Stimulated activated CD4-positive, alpha-beta T cell treated with anti-CD3 and anti-CD28 coated beads, Interleukin-2, amount 100 ng/mL, for 24 hours (primary cell): Measurements from ENCODE around the gene SAMD11.

Source experiments
- DNase-seq, 2 donors: peaks; one replicate each; pipeline ENCODE4 v3.0.0-alpha.2; 2020

The SAMD11 gene

GRCh38 chr1:905811-906599 is 17.7 kb upstream of the SAMD11 start:
- DNase-seq, result peak in 1 of 2 donors; percentile 16

DNA sequence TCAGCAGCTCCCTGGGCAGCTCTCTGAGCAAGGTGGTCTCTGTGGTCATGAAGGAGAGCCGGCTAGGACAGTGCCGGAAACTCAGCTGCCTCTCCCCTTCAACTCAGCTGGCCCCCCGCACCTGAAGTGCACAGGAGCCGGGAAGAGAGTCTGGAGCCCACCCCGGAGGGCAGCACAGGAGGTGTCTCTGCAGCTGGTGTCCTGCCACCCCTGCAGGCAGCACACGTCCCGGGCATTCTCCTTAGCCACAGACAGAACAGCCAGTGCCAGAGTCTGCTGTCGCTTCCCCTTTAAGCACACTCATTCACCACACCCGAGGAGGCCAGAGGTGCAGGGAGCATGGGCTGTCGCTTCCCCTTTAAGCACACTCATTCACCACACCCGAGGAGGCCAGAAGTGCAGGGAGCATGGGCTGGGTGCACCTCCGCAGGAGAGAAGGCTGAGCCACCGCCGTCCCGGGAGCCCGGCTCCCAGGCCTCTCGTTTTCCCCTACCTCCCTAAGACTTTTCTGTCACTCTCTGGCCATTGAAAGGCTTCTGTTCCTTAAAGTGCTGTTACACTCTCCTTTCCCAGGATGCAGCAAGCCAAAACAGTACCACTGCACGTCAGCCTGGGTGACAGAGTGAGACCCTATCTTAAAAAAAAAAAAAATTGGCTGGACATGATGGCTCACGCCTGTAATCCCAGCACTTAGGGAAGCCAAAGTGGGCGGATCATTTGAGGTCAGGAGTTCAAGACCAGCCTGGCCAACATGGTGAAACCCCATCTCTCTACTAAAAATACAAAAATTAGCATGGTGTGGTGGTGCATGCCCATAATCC is 16.9 kb upstream of the SAMD11 start:
- peak in 1 of 2 donors; percentile 20 for DNase-seq

GRCh38 chr1:907611-908451 is 15.9 kb upstream of the SAMD11 start:
- DNase-seq, result peak; percentile 0 to 16

- no peak for DNase-seq
Measured at GRCh38 chr1:908661-909060, 15.1 kb upstream of the SAMD11 start.

DNA sequence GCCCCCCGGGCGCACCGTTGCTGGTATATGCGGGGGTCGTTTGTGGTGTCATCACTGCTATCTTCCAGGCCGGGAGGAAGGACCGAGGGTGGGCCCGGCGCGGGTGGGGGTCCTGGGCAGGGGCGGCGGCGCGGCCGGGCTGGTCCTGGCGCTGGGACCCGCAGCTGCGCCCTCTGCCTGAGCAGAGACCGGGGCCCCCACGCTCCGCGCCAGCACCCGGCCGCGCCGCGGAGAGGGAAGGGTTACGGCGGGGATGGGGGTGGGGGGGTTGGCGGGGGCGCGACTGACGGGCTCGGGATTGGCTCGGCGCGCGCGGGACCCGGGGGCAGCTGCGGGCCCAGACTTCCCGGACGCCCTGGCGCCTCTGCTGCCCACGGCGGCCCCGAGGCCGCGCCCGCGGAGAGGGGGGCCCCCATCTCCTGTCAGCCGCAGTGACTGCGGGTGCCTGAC is 13.8 kb upstream of the SAMD11 start:
- peak in 1 of 2 donors; percentile 0 for DNase-seq

DNA sequence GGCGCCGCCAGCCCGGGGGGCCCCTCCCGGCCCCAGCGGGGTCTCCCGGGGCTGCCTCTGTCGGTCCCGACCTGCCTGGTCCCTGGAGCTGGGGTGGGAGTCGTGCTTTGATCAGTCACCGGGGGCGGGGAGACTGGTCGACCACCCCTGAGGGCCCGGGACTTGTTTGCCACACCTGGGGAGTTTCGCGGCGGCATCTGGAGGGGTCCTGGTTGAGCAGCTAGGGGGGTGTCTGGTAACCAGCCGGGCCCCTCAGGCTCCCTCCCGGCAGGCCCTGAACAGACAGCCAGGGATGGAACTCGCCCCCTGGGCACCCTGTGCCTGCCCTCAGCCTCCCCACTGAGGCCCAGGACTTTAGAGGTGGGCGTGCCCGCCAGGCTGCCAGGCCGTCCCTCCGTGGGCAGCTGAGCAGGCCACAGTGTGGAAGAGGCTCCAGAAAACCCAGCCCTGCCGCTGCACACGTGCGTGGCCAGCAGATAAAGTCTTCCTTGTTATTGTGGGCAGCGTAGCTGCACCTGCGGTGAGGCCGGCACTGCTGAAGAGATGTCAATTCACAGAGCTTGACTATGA is 13.3 kb upstream of the SAMD11 start:
- DNase-seq, result peak in 1 of 2 donors; percentile 0

DNA sequence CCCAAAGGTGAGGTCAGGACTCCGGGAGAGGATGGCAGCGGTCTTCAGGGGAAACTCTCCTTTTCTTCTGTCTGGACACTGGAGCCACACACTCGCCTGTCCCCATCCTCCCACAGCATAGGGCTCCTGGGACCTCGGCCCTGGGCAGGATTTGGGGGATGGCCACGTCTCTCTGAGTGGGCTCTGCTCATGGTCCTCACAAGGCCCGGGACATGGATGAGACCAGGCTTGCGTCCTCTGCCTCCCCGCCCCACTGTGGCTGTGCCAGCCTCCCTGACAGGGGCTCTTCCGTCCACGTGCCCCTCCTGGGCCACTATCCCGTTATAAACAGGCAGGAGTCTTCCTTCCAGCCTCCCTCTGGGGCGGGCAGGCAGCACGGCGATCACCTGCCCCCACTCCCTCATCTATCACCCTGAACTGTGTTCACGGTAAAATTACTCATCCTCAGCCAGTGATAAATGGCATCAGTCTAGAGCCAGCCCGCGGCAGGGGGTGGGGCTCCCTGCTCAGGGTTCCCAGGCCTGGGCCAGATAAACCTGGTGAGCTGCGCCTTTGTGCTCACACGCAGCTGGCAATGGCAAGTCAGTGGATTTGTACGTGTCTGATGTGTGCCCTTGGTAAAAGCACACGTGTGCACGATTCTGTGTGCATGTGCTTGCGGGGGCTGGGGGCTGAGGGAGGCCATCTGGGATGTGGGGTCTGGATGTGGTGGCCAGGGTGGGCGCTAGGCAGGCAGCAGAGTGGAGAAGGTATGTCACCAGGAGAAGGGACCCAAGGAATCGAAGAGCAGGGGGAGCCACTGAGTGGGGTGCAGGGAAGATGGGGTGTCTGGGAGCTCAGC is 12.6 kb upstream of the SAMD11 start:
- peak in 1 of 2 donors; percentile 16 for DNase-seq

DNA sequence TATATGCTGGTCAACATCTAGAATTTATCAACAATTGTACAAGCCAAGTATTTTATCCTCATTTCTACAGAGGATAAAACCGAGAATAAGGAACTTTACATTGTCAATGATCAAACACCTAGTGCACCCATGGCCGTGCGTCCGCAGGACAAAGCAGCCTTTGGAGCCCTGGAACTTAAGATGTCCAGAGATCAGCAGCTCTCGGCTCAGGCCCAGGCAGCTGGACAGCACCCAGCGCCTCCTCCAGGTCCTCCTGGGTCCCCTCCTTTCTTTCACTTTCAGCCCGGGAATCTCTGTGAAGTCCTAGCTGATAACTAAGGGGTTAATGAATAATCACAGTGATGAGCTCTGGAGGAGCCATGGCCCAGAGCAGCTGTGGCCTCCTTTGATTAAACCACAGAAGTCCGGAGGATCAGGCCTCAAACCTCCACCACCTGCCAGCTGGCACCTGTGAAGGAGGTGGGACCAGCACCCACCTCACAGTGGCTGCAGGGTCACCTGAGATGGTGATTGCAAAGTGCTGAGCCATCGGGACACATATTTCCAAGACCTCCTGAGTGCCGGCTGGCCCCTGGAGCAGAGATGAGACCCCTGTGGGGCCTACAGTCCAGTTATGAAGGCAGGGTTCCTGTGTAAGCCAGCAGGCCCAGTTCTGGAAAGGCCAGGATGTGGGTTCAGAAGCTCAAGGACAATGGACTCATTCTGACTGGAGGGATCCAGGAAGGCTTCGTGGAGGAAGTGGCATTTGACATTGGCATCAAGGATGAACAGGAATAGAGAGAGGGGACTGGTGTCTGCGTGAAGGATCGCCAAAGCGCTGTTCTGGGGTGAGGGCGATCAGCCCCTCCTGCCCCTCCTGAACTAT is 11.6 kb upstream of the SAMD11 start:
- DNase-seq, result no peak

DNA sequence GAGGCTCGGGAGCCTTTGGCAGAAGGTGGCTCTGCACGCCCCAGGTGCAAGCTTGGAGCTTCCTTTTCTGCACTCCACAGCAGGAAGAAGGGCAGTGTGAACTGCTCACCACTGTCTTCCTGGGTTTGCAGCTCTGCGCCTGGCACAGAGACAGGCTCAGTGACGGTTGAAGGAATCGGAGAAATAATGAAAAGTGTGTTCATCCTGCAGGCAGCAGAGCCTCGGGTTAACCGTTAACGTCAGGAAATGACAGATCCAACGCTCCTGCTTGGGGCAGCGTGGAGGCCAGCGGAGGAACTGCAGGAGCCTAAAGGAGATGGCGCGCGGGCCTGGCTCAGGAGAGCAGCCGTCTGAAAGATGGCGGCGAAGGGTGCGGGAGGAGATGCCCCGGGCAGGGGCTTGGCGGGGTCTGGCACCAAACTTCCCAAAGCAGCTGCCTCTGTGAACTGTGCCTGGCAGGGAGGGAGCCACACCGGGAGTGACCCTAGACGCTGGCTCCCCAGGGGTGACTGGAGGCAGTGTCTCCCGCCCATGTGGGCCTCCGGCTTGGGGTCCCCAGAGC is 10.9 kb upstream of the SAMD11 start:
- peak in 1 of 2 donors; percentile 17 for DNase-seq

DNA sequence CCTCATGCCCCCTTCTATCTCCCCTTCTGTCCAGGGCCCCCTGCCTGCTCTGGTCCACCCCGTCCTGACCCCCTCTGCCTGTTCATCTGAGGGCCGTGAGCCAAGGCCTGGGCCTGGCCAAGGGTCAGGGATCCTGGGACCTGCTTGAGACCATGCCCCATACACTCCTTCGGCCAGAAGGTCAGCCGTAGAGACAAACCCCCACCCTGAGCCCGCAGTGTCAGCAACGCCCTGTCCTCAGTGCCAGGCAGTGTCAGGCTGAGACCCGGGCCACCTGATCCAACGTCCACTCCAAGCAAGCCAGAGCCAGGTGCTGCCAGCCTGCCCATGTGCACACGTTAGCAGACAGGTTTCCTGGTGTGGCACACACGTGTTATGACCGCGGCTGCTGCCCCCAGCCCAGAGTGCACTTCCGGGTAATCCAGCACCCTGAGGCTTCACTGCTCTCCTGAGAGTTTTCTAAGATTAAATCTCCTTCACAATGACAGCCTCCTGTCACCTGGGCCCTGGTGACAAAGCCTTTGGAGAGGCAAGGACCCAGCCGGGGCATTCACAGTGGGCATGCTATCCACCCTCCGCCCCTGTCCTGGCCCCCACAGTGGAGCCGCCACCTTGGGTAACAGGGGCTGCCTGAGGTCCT is 10.1 kb upstream of the SAMD11 start:
- peak in 1 of 2 donors; percentile 1 for DNase-seq

DNA sequence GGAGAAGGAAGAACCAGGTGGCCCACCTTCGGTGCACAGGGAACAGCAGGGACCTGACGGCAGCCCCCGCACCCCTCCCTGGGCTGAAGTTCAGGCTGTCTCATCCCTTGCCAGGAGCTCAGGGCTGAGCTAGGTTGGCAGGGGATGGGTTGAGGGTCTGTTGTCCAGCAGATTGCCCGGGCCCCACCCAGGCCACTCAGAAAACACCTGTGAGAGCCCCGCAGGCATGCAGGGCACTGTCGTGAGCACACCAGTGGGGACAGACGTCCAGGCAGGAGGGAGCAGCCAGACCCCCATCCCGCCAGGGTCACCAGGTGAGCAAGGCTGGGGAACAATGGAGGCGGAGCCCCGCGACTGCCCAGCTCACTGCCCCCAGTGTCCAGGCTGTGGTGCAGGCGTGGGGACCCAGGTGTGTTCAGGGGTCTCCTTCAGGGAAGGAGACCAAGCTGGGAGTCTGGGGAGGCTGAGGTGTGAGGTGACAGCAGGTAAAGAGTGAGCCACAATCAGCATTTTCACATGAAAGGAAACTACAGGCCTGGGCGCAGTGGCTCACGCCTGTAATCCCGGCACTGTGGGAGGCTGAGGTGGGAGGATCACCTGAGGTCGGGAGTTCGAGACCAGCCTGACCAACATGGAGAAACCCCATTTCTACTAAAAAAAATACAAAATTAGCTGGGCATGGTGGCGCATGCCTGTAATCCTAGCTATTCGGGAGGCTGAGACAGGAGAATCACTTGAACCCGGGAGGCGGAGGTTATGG is 9.4 kb upstream of the SAMD11 start:
- no peak for DNase-seq

- no peak for DNase-seq
Measured at GRCh38 chr1:914891-915280, 8.8 kb upstream of the SAMD11 start.

- DNase-seq, result peak in 1 of 2 donors; percentile 0
Measured at GRCh38 chr1:915295-916172, 8.2 kb upstream of the SAMD11 start.

- DNase-seq, result no peak
Measured at GRCh38 chr1:916173-917075, 7.3 kb upstream of the SAMD11 start.

DNA sequence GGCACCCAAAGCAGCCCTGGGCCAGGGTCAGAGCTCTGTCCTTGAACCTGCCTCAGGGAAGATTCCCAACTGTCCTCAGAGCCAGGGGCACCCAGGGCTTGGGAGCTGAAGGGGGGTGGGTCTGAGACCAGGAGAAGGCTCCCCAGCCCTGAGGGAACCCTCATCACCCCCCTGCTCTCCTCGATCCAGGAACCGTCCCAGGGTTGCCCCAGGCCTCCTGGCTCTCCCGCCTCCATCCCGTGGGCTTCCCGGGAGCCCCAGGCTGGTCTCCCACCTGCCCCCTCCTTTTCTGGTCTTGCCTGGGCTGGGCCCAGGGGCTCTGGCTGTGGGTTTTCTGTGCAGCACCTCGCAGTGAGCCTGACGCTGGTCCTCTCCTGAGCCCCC is 6.7 kb upstream of the SAMD11 start:
- no peak for DNase-seq

GRCh38 chr1:917466-918091 is 6.1 kb upstream of the SAMD11 start:
- DNase-seq, result no peak
